H1 (cell line): Measurements from ENCODE around the gene PDE4D. TPM values are rescaled to one million over a fixed set of nuclear protein-coding genes. Genes with fewer than 3 reads are reported as not detected.

Experiments used
- CTCF ChIA-PET: fragments of 300-600 bp; sonication (Branson Sonifier 250); formaldehyde crosslinking; loops from one replicate; lab custom pipeline; 2021; ENCODE audit not compliant: partially characterized antibody; lab: Charles Lee
- POLR2A ChIA-PET: fragments of 300-600 bp; sonication (Branson Sonifier 250); formaldehyde crosslinking; loops from one replicate; lab custom pipeline; 2021; ENCODE audit warnings: inconsistent platforms; ENCODE audit not compliant: partially characterized antibody; lab: Charles Lee
- DNase-seq, 2 experiments: peaks; one replicate each; pipeline versions ENCODE4 v3.0.0 to v3.0.0-alpha.2; 2010 to 2022; ENCODE audit warnings: low spot score in 2 of 2, low read depth in 1 of 2, mixed read lengths in 1 of 2
- FAIRE-seq: peaks from 2 replicates; lab custom pipeline; 2011; peaks lifted over from hg19 to GRCh38; lab: Jason Lieb, UNC
- H2AFZ ChIP-seq: 2 replicates; pipeline ENCODE4 v1.8.1; 2012; ENCODE audit warnings: low read length, inconsistent platforms
- H2AK5ac ChIP-seq: 2 replicates; pipeline ENCODE4 v1.6.1; 2013; ENCODE audit warnings: low read depth, low read length
- H2BK120ac ChIP-seq: replicated peaks from 2 replicates; pipeline ENCODE3; 2013; ENCODE audit warnings: low read depth, low read length, inconsistent platforms
- H2BK12ac ChIP-seq: 2 replicates; pipeline ENCODE4 v1.6.1; 2013; ENCODE audit warnings: low read depth, low read length
- H2BK15ac ChIP-seq: 2 replicates; pipeline ENCODE4 v1.6.1; 2013; ENCODE audit warnings: low read length
- H2BK20ac ChIP-seq: 2 replicates; pipeline ENCODE4 v1.6.1; 2013; ENCODE audit warnings: low read length
- H2BK5ac ChIP-seq: 2 replicates; pipeline ENCODE4 v1.6.1; 2013; ENCODE audit warnings: low read depth, low read length
- H3K14ac ChIP-seq: 2 replicates; pipeline ENCODE4 v1.6.1; 2013; ENCODE audit warnings: inconsistent platforms; ENCODE audit not compliant: insufficient read length
- H3K18ac ChIP-seq: 2 replicates; pipeline ENCODE4 v1.6.1; 2013; ENCODE audit warnings: low read length; ENCODE audit errors: extremely low read depth
- H3K23ac ChIP-seq: 2 replicates; pipeline ENCODE4 v1.6.1; 2013; ENCODE audit warnings: inconsistent platforms; ENCODE audit not compliant: insufficient read length
- H3K23me2 ChIP-seq: 2 replicates; pipeline ENCODE4 v1.6.1; 2013; ENCODE audit warnings: low read depth, low read length
- H3K27ac ChIP-seq: 2 replicates; pipeline ENCODE4 v1.6.1; 2011; ENCODE audit warnings: low read depth, low read length, inconsistent platforms
- H3K27me3 ChIP-seq, 4 experiments: replicated peaks in 1 of 4; 1 replicate in 1 of 4; 2 replicates in 3 of 4; pipeline versions ENCODE4 v1.6.1 to v1.8.1; 2011 to 2013; ENCODE audit warnings: low read length in 3 of 4, mild to moderate bottlenecking in 3 of 4, inconsistent platforms in 2 of 4, mixed read lengths in 2 of 4, moderate library complexity in 1 of 4; ENCODE audit not compliant: control insufficient read depth in 3 of 4, insufficient read depth in 3 of 4; ENCODE audit errors: extremely low read depth in 1 of 4
- H3K36me3 ChIP-seq, 4 experiments: 2 replicates each; pipeline versions ENCODE4 v1.6.1 to v1.8.1; 2011 to 2013; ENCODE audit warnings: mild to moderate bottlenecking in 4 of 4, low read length in 3 of 4, moderate library complexity in 2 of 4, control low read depth in 1 of 4, inconsistent platforms in 1 of 4; ENCODE audit not compliant: insufficient read depth in 4 of 4, control insufficient read depth in 2 of 4
- H3K4ac ChIP-seq: replicated peaks from 2 replicates; pipeline ENCODE3; 2013; ENCODE audit warnings: low read length, low read depth, mixed read lengths, inconsistent platforms; ENCODE audit not compliant: insufficient read length
- H3K4me1 ChIP-seq, 4 experiments: replicated peaks in 1 of 4; 1 replicate in 1 of 4; 2 replicates in 3 of 4; pipeline versions ENCODE4 v1.6.1 to v1.8.1; 2011 to 2013; ENCODE audit warnings: low read length in 3 of 4, inconsistent platforms in 2 of 4, mixed read lengths in 1 of 4; ENCODE audit not compliant: insufficient read depth in 4 of 4, control insufficient read depth in 3 of 4
- H3K4me2 ChIP-seq, 2 experiments: 2 replicates each; pipeline versions ENCODE4 v1.6.1 to v1.8.1; 2011 to 2013; ENCODE audit warnings: low read depth in 2 of 2, low read length in 2 of 2, control low read depth in 1 of 2, inconsistent platforms in 1 of 2, mild to moderate bottlenecking in 1 of 2; ENCODE audit not compliant: insufficient read depth in 1 of 2
- H3K4me3 ChIP-seq, 4 experiments: fragments of 200-600, 300-600 bp in 1 of 4; sonication (generic), shearing (Covaris generic), sonication (Bioruptor Twin) in 1 of 4; 2 replicates each; pipeline versions ENCODE4 v1.5.1 to v1.8.1; 2011 to 2016; ENCODE audit warnings: low read length in 4 of 4, low read depth in 3 of 4, control low read depth in 2 of 4, inconsistent platforms in 2 of 4, mild to moderate bottlenecking in 2 of 4, mixed read lengths in 1 of 4, moderate library complexity in 1 of 4; ENCODE audit not compliant: insufficient read depth in 2 of 4; ENCODE audit errors: extremely low read depth in 1 of 4
- H3K56ac ChIP-seq: replicated peaks from 2 replicates; pipeline ENCODE3; 2013; ENCODE audit warnings: low read depth, mild to moderate bottlenecking, mixed read lengths, low read length, inconsistent platforms; ENCODE audit not compliant: insufficient read length
- H3K79me1 ChIP-seq: 2 replicates; pipeline ENCODE4 v1.6.1; 2013; ENCODE audit warnings: low read depth, low read length, control low read depth
- H3K79me2 ChIP-seq, 2 experiments: 2 replicates each; pipeline versions ENCODE4 v1.6.1 to v1.8.1; 2012 to 2013; ENCODE audit warnings: low read length in 2 of 2, mild to moderate bottlenecking in 2 of 2, inconsistent platforms in 1 of 2; ENCODE audit not compliant: insufficient read depth in 2 of 2, control insufficient read depth in 1 of 2
- H3K9ac ChIP-seq, 4 experiments: replicated peaks in 1 of 4; 1 replicate in 1 of 4; 2 replicates in 3 of 4; pipeline versions ENCODE4 v1.6.1 to v1.8.1; 2011 to 2013; ENCODE audit warnings: low read depth in 3 of 4, low read length in 3 of 4, control low read depth in 2 of 4, mild to moderate bottlenecking in 2 of 4, moderate library complexity in 2 of 4, inconsistent platforms in 1 of 4; ENCODE audit errors: extremely low read depth in 1 of 4
- H3K9me3 ChIP-seq, 2 experiments: 2 replicates each; pipeline versions ENCODE4 v1.6.1 to v1.8.1; 2012 to 2013; ENCODE audit warnings: mild to moderate bottlenecking in 2 of 2, moderate library complexity in 2 of 2, control low read depth in 1 of 2, inconsistent platforms in 1 of 2, low read depth in 1 of 2, low read length in 1 of 2, mixed read lengths in 1 of 2; ENCODE audit not compliant: insufficient read depth in 2 of 2
- H4K20me1 ChIP-seq, 2 experiments: replicated peaks in 1 of 2; 2 replicates each; pipeline versions ENCODE3 to v1.8.1; 2011 to 2013; ENCODE audit warnings: inconsistent platforms in 2 of 2, low read length in 2 of 2, mild to moderate bottlenecking in 1 of 2; ENCODE audit not compliant: insufficient read depth in 2 of 2, control insufficient read depth in 1 of 2
- H4K5ac ChIP-seq: 2 replicates; pipeline ENCODE4 v1.6.1; 2013; ENCODE audit warnings: low read length, low read depth, mixed read lengths, inconsistent platforms; ENCODE audit not compliant: insufficient read length
- H4K8ac ChIP-seq: 2 replicates; pipeline ENCODE4 v1.8.0; 2013; ENCODE audit warnings: mild to moderate bottlenecking, moderate library complexity, low read length, inconsistent platforms; ENCODE audit not compliant: insufficient read depth; ENCODE audit errors: extremely low read depth
- H4K91ac ChIP-seq: replicated peaks from 2 replicates; pipeline ENCODE3; 2013; ENCODE audit warnings: low read length, mixed read lengths, inconsistent platforms; ENCODE audit not compliant: insufficient read length
- CBX5 ChIP-seq: fragments of 300-800, 300-1000 bp; sonication (generic); IDR thresholded peaks from 2 replicates; pipeline ENCODE4 v1.7.1; 2016; ENCODE audit warnings: antibody characterized with exemption, low read length, low read depth
- CBX8 ChIP-seq: fragments of 300-800, 300-1000 bp; sonication (generic); IDR thresholded peaks from 2 replicates; pipeline ENCODE4 v1.7.1; 2016; ENCODE audit warnings: low read depth, low read length, borderline replicate concordance
- CREB1 ChIP-seq: IDR thresholded peaks from 2 replicates; pipeline ENCODE4 v1.6.1; 2012; ENCODE audit warnings: inconsistent platforms
- EZH2 ChIP-seq: fragments of 200-600 bp; sonication (generic); IDR thresholded peaks from 2 replicates; pipeline ENCODE4 v1.7.1; 2012; ENCODE audit warnings: low read depth, mild to moderate bottlenecking, moderate library complexity, low read length, inconsistent platforms; ENCODE audit not compliant: severe bottlenecking
- FOSL1 ChIP-seq: IDR thresholded peaks from 2 replicates; pipeline ENCODE4 v1.6.1; 2011; ENCODE audit warnings: mild to moderate bottlenecking, low read depth, low read length, moderate library complexity; ENCODE audit not compliant: insufficient read depth
- GABPA ChIP-seq: IDR thresholded peaks from 2 replicates; pipeline ENCODE4 v1.6.1; 2011; ENCODE audit warnings: mild to moderate bottlenecking, low read length, moderate library complexity, borderline replicate concordance; ENCODE audit not compliant: insufficient read depth
- JUN ChIP-seq: IDR thresholded peaks from 2 replicates; pipeline ENCODE4 v1.6.1; 2011; ENCODE audit warnings: low read depth, mild to moderate bottlenecking, improper control_type of control experiment, low read length
- PHF8 ChIP-seq: fragments of 200-600 bp; sonication (generic); conservative IDR thresholded peaks from 2 replicates; pipeline ENCODE4 v1.7.1; 2012; ENCODE audit warnings: low read depth, mild to moderate bottlenecking, inconsistent platforms, low read length, moderate library complexity
- RAD21 ChIP-seq, 2 experiments: IDR thresholded peaks in 1 of 2; conservative IDR thresholded peaks in 1 of 2; 2 replicates each; pipeline ENCODE4 v1.6.1; 2011; ENCODE audit warnings: low read depth in 2 of 2, low read length in 2 of 2, improper control_type of control experiment in 1 of 2, inconsistent platforms in 1 of 2, mild to moderate bottlenecking in 1 of 2, moderate library complexity in 1 of 2
- RBBP5 ChIP-seq: IDR thresholded peaks from 2 replicates; pipeline ENCODE4 v1.7.1; 2012; ENCODE audit warnings: low read depth, mild to moderate bottlenecking, inconsistent platforms, low read length, moderate library complexity, borderline replicate concordance
- SIRT6 ChIP-seq: IDR thresholded peaks from one replicate; pipeline ENCODE4 v1.7.1; 2012; ENCODE audit warnings: low read length, inconsistent platforms
- SRF ChIP-seq: IDR thresholded peaks from 2 replicates; pipeline ENCODE4 v1.6.1; 2011; ENCODE audit warnings: mild to moderate bottlenecking, low read depth, low read length, moderate library complexity
- TAF1 ChIP-seq: IDR thresholded peaks from 2 replicates; pipeline ENCODE4 v1.6.1; 2011; ENCODE audit warnings: mild to moderate bottlenecking, low read depth, low read length
- WGBS, 2 experiments: shearing (Covaris generic) in 1 of 2; methylation state at CpG; one replicate each; pipeline versions ENCODE4 v1.1.6 to v1.1.7; 2013 to 2015; ENCODE audit warnings: low lambda C conversion rate in 2 of 2, mixed read lengths in 2 of 2, inconsistent platforms in 1 of 2, low coverage in 1 of 2, missing lambda C conversion rate in 1 of 2; ENCODE audit not compliant: insufficient replicate concordance in 2 of 2, insufficient coverage in 1 of 2, insufficient read length in 1 of 2; ENCODE audit errors: extremely low coverage in 1 of 2, missing lambda C conversion rate in 1 of 2; 5-methylcytosine and 5-hydroxymethylcytosine counted together
- polyA plus RNA-seq, 7 experiments: library from polyadenylated mRNA; depleted of rRNA in 3 of 7; stranded (reverse) in 5 of 7; unstranded in 2 of 7; fragments of >200 nt in 5 of 7; fragments of 200-250 nt in 2 of 7; gene quantifications; 1 replicate in 5 of 7; 2 replicates in 1 of 7; 4 replicates in 1 of 7; pipeline versions ENCODE4 v1.2.1 to v1.2.3, GENCODE V29; 2011 to 2013; ENCODE audit warnings: missing spikeins in 2 of 7, mixed read lengths in 2 of 7
- total RNA-seq: library from RNA; stranded (reverse); fragmentation: NEBNext Ultra II Directional; extraction: Animal tissue kit (Norgen Biotek cat#: 25700); gene quantifications from 2 replicates; pipeline ENCODE4 v1.2.1, GENCODE V29; 2021

The PDE4D gene
- total and polyA plus RNA-seq, 2 of the 8 experiments (the other 6 are each of a cell fraction or from before 2014, with no cell fraction given) = 2.3 to 3.7 TPM

DNA sequence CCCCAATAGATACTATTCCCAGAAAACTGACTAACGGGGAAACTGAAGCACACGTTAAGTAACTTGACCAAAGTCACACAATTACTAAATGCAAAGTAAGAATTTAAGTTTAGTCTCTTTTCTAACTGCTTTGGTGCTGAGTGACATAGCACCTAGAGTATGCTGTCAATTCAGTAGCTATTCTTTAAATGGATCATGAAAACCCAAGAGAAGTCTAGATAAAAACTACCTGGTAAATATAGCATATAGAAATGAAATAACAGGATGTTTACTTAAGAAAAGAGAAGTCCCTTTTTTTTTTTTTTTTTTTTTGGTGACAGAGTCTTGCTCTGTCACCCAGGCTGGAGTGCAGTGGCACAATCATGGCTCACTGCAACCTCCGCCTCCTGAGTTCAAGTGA is 129.2 kb downstream of the PDE4D start:
- FAIRE-seq (no peak), DNase-seq (no peak)
- no peak for TF ChIP-seq CBX8
- TF ChIP-seq SRF = no peak
- TF ChIP-seq SIRT6 = no peak
- no peak for TF ChIP-seq TAF1
- no peak for TF ChIP-seq GABPA
- no peak for TF ChIP-seq CREB1
- no peak for TF ChIP-seq RAD21 (IDR thresholded peaks at IDR 0.05 in 1 of 2, conservative IDR thresholded peaks at IDR 0.05 in 1 of 2; ENCODE audit: low read depth in 2 of 2, low read length in 2 of 2)
- TF ChIP-seq PHF8 = no peak
- TF ChIP-seq FOSL1 = no peak
- TF ChIP-seq CBX5 = no peak
- no peak for TF ChIP-seq JUN
- TF ChIP-seq RBBP5 = no peak
- no peak for TF ChIP-seq EZH2
- 97% methylated on average over 3 of the region's 3 CpGs; no CpG with 5 or more reads in 1 of the 2 experiments for WGBS, 2 experiments
- Histone ChIP-seq H3K4me2 (no peak overlapping the region), H4K5ac (no peak overlapping the region), H4K20me1 (no peaks in the 10 kb centered on the region), H2BK15ac (no peak overlapping the region), H3K36me3 (no peaks in the 10 kb centered on the region), H3K23me2 (peaks cover 8% of the 10 kb centered on the region), H2AK5ac (no peak overlapping the region), H3K56ac (no peak overlapping the region), H3K4me3 (no peak overlapping the region), H2AFZ (no peak overlapping the region), H3K9me3 (no peaks in the 10 kb centered on the region), H3K79me1 (no peaks in the 10 kb centered on the region), H3K27ac (no peak overlapping the region), H3K27me3 (peaks cover 4 to 16% (median 13%) of the 10 kb centered on the region in 4 experiments; a peak in 6 of 7 replicates), H3K23ac (no peak overlapping the region), H3K9ac (no peak overlapping the region), H3K14ac (no peak overlapping the region), H3K4me1 (peaks cover 0 to 4% (median 0%) of the 10 kb centered on the region in 4 experiments; a peak in 2 of 7 replicates), H2BK5ac (no peak overlapping the region), H4K91ac (no peak overlapping the region), H3K79me2 (no peaks in the 10 kb centered on the region), H2BK120ac (no peak overlapping the region), H3K4ac (no peak overlapping the region), H4K8ac (no peak overlapping the region), H2BK20ac (no peak overlapping the region), H2BK12ac (no peak overlapping the region), H3K18ac (no peak overlapping the region)
- CTCF ChIA-PET = interaction anchor here (0.9 kb wide), 2 partner anchors 32 to 40 kb away, joined by 3 to 4 read pairs; no protein-coding TSS in a partner anchor
- POLR2A ChIA-PET = no interaction called here
